Neuronal stem cell (in vitro differentiated cells): ENCODE measurements around the gene SLC35A1.

Experiments used
- DNase-seq: peaks from one replicate; pipeline ENCODE4 v3.0.0-alpha.2; 2013; ENCODE audit warnings: low spot score
- H2AFZ ChIP-seq: one replicate; pipeline ENCODE4 v1.6.1; 2013; ENCODE audit warnings: mild to moderate bottlenecking, low read length, inconsistent platforms
- H2AK5ac ChIP-seq: 2 replicates; pipeline ENCODE4 v1.6.1; 2013; ENCODE audit warnings: low read depth, mild to moderate bottlenecking, inconsistent platforms, low read length, moderate library complexity, mixed read lengths
- H2BK120ac ChIP-seq: 2 replicates; pipeline ENCODE4 v1.6.1; 2013; ENCODE audit warnings: low read depth, mild to moderate bottlenecking, inconsistent platforms, low read length, moderate library complexity, mixed read lengths
- H2BK12ac ChIP-seq: one replicate; pipeline ENCODE4 v1.6.1; 2013; ENCODE audit warnings: low read length, inconsistent platforms
- H2BK15ac ChIP-seq: 2 replicates; pipeline ENCODE4 v1.6.1; 2013; ENCODE audit warnings: mild to moderate bottlenecking, low read length, inconsistent platforms, mixed read lengths
- H2BK5ac ChIP-seq: one replicate; pipeline ENCODE4 v1.6.1; 2013; ENCODE audit warnings: inconsistent platforms, mild to moderate bottlenecking, low read length, moderate library complexity
- H3K14ac ChIP-seq: one replicate; pipeline ENCODE4 v1.6.1; 2013; ENCODE audit warnings: low read length, inconsistent platforms
- H3K18ac ChIP-seq: 2 replicates; pipeline ENCODE4 v1.6.1; 2013; ENCODE audit warnings: low read length, inconsistent platforms
- H3K23ac ChIP-seq: 2 replicates; pipeline ENCODE4 v1.6.1; 2013; ENCODE audit warnings: low read depth, mild to moderate bottlenecking, mixed read lengths, low read length, inconsistent platforms; ENCODE audit not compliant: poor library complexity
- H3K27ac ChIP-seq: replicated peaks from 3 replicates; pipeline ENCODE4 v1.5.1; 2013; ENCODE audit warnings: low read length, inconsistent platforms
- H3K27me3 ChIP-seq, 3 experiments: 2 replicates each; pipeline ENCODE4 v1.6.1; 2013; ENCODE audit warnings: low read length in 3 of 3, mild to moderate bottlenecking in 2 of 3, inconsistent platforms in 1 of 3, low read depth in 1 of 3, mixed read lengths in 1 of 3, moderate library complexity in 1 of 3; ENCODE audit not compliant: control insufficient read depth in 3 of 3, insufficient read depth in 3 of 3
- H3K36me3 ChIP-seq, 2 donors: replicated peaks in 1 of 2; 2 replicates each; pipeline ENCODE4 v1.6.1; 2013; ENCODE audit warnings: low read length in 2 of 2; ENCODE audit not compliant: control insufficient read depth in 2 of 2, insufficient read depth in 2 of 2
- H3K4ac ChIP-seq: 2 replicates; pipeline ENCODE4 v1.6.1; 2013; ENCODE audit warnings: inconsistent platforms, mild to moderate bottlenecking, low read length, moderate library complexity
- H3K4me1 ChIP-seq, 2 donors: 1 replicate in 1 of 2; 2 replicates in 1 of 2; pipeline ENCODE4 v1.6.1; 2013; ENCODE audit warnings: low read length in 2 of 2, low read depth in 1 of 2; ENCODE audit not compliant: control insufficient read depth in 2 of 2, insufficient read depth in 1 of 2
- H3K4me2 ChIP-seq: one replicate; pipeline ENCODE4 v1.6.1; 2013; ENCODE audit warnings: mild to moderate bottlenecking, low read length, inconsistent platforms; ENCODE audit not compliant: insufficient read depth, poor library complexity, severe bottlenecking
- H3K4me3 ChIP-seq, 2 donors: 2 replicates each; pipeline ENCODE4 v1.5.1; 2013; ENCODE audit warnings: low read length in 2 of 2, mild to moderate bottlenecking in 2 of 2, inconsistent platforms in 1 of 2, moderate library complexity in 1 of 2
- H3K79me1 ChIP-seq: one replicate; pipeline ENCODE4 v1.6.1; 2013; ENCODE audit warnings: low read depth, mild to moderate bottlenecking, inconsistent platforms, low read length, moderate library complexity
- H3K9ac ChIP-seq: one replicate; pipeline ENCODE4 v1.6.1; 2013; ENCODE audit warnings: mild to moderate bottlenecking, low read depth, low read length, inconsistent platforms; ENCODE audit not compliant: poor library complexity
- H3K9me3 ChIP-seq, 2 donors: replicated peaks in 1 of 2; 2 replicates each; pipeline versions ENCODE3 to v1.6.1; 2013; ENCODE audit warnings: low read length in 2 of 2, mild to moderate bottlenecking in 2 of 2, inconsistent platforms in 1 of 2, low read depth in 1 of 2, mixed read lengths in 1 of 2, moderate library complexity in 1 of 2; ENCODE audit not compliant: control insufficient read depth in 2 of 2, insufficient read depth in 1 of 2
- H4K8ac ChIP-seq: one replicate; pipeline ENCODE4 v1.6.1; 2013; ENCODE audit warnings: low read depth, mild to moderate bottlenecking, inconsistent platforms, low read length, moderate library complexity
- H4K91ac ChIP-seq: one replicate; pipeline ENCODE4 v1.6.1; 2013; ENCODE audit warnings: low read length, low read depth, mild to moderate bottlenecking, inconsistent platforms; ENCODE audit not compliant: poor library complexity
- WGBS, 2 donors: extraction: QIAGEN DNeasy Blood & Tissue Kit; methylation state at CpG; one replicate each; pipeline ENCODE4 v1.1.7; 2013; ENCODE audit warnings: missing lambda C conversion rate in 2 of 2, mixed read lengths in 1 of 2; ENCODE audit not compliant: insufficient read length in 2 of 2, insufficient replicate concordance in 1 of 2; ENCODE audit errors: extremely low coverage in 2 of 2; 5-methylcytosine and 5-hydroxymethylcytosine counted together

The SLC35A1 gene

DNA sequence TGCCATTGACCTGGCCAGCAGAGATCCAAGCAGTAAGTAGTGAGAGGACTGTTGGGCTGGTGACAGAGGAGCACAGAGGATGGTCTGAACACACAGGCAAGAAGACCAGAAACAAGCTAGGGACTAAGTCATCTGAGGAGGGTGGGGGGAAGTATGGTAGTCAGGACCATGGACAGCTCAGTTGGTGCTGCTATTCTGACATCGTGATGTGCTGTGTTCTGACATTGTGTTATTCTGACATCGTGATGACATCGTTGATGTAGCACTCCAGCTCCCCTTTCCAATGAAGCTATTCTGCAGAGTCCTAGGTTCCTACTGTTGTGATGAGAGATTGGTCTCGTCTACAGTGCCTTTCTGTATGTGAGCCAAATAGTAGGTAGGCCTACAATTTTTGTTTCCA lies 36.3 kb upstream of the SLC35A1 start:
- no peak overlapping the region for H3K27ac ChIP-seq
- no peak overlapping the region for H3K9ac ChIP-seq
- H2BK12ac ChIP-seq: no peak overlapping the region
- H3K23ac ChIP-seq: no peak overlapping the region
- no peak overlapping the region for H3K14ac ChIP-seq
- no peak overlapping the region for H3K4me3 ChIP-seq
- H3K4ac ChIP-seq: no peak overlapping the region
- no peak overlapping the region for H3K4me2 ChIP-seq
- WGBS, 2 donors: no CpG with 5 or more reads among the region's 4 CpGs
- H2BK5ac ChIP-seq: no peak overlapping the region
- no peak overlapping the region for H3K18ac ChIP-seq
- H3K79me1 ChIP-seq: no peaks in the 10 kb centered on the region
- no peak overlapping the region for H2BK15ac ChIP-seq
- no peaks in the 10 kb centered on the region for H3K27me3 ChIP-seq
- H2AFZ ChIP-seq: no peak overlapping the region
- DNase-seq: peak; percentile 82
- no peak overlapping the region for H2AK5ac ChIP-seq
- no peak overlapping the region for H4K8ac ChIP-seq
- no peak overlapping the region for H2BK120ac ChIP-seq
- H3K4me1 ChIP-seq: no peaks in the 10 kb centered on the region
- H4K91ac ChIP-seq: no peak overlapping the region
- H3K9me3 ChIP-seq: peaks cover 0 to 2% of the 10 kb centered on the region in 2 donors
- H3K36me3 ChIP-seq: no peaks in the 10 kb centered on the region

DNA sequence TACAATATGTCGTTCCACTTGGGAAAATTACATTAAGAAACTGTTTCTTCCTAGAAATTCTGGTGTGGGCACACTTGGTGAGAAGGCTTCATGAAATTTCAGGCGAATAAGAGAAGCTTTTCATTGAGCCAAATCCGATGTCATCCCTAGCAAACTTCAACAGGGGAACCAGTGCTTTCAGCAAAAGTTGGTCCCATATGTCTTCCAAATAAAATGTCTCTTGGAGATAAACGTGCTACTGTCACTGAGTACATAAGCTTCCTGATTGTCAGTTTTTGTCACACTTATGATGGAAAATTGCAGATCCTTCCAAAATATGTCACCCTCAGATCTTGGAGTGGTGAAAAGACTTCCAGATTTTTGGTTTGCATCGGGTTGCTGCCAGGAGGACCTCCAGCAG lies 31.1 kb upstream of the SLC35A1 start:
- H2BK15ac ChIP-seq: no peak overlapping the region
- no CpG with 5 or more reads among the region's 5 CpGs for WGBS, 2 donors
- no peaks in the 10 kb centered on the region for H3K27me3 ChIP-seq
- no peak overlapping the region for H3K4me2 ChIP-seq
- H4K91ac ChIP-seq: no peak overlapping the region
- no peak overlapping the region for H3K4me3 ChIP-seq
- H2AFZ ChIP-seq: no peak overlapping the region
- H2AK5ac ChIP-seq: no peak overlapping the region
- H3K79me1 ChIP-seq: no peaks in the 10 kb centered on the region
- H3K14ac ChIP-seq: no peak overlapping the region
- H2BK120ac ChIP-seq: no peak overlapping the region
- H3K23ac ChIP-seq: no peak overlapping the region
- no peaks in the 10 kb centered on the region for H3K9me3 ChIP-seq
- peaks cover 0 to 7% of the 10 kb centered on the region in 2 donors for H3K4me1 ChIP-seq
- H2BK5ac ChIP-seq: no peak overlapping the region
- DNase-seq: no peak
- no peak overlapping the region for H3K4ac ChIP-seq
- H3K18ac ChIP-seq: no peak overlapping the region
- no peak overlapping the region for H3K9ac ChIP-seq
- no peak overlapping the region for H2BK12ac ChIP-seq
- no peak overlapping the region for H3K27ac ChIP-seq
- H4K8ac ChIP-seq: no peak overlapping the region
- no peaks in the 10 kb centered on the region for H3K36me3 ChIP-seq

DNA sequence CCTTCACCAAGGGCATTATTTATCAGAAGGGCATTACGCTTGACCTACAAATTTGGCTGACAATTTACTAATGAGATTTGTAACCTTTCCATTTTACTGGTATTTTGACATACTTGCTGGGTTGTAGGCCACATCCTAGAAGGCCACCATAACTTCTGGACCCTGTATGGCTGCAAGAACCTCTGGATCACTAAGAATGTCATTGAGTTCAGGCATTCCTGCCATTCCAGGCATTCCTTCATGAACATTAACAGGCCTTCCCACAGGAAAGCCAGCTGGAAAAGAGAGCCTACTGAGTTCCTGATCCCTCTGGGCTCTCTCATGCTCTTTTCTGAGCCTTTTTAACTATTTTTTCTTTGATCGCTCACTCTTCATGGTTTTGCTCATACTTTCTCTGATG lies 28.4 kb upstream of the SLC35A1 start:
- Histone ChIP-seq H3K4me3 (no peak overlapping the region), H3K27ac (peak overlapping the region; percentile 68), H4K91ac (no peak overlapping the region), H3K14ac (no peak overlapping the region), H2AK5ac (no peak overlapping the region), H3K18ac (no peak overlapping the region), H3K4me2 (no peak overlapping the region), H3K9me3 (no peaks in the 10 kb centered on the region), H3K9ac (no peak overlapping the region), H2AFZ (no peak overlapping the region), H3K79me1 (no peaks in the 10 kb centered on the region), H3K23ac (no peak overlapping the region), H2BK12ac (no peak overlapping the region), H2BK15ac (no peak overlapping the region), H2BK5ac (no peak overlapping the region), H3K27me3 (no peaks in the 10 kb centered on the region), H2BK120ac (no peak overlapping the region), H4K8ac (no peak overlapping the region), H3K36me3 (no peaks in the 10 kb centered on the region), H3K4ac (no peak overlapping the region), H3K4me1 (peaks cover 0 to 7% of the 10 kb centered on the region in 2 donors)
- no CpG with 5 or more reads among the region's 2 CpGs for WGBS, 2 donors
- peak; percentile 48 for DNase-seq

DNA sequence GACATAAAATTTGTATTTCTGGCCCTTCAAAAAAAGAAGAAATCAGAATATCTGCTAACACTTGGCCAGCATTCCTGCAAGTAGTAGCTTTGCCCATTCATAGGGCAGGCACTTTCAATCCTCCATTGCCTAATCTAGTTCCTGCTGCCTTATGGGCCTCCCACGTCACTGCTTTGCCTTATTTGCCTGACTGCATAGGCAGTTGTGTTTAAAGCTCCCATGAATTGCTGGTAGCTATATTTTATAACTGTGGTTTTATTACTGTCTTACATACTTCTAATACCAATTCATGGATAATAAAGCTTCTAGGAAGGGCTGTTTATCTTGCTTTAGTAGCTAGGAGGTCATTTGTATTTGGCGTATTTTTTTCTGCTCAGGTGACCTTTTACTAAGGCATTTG lies 7.7 kb upstream of the SLC35A1 start:
- DNase-seq: no peak
- no peak overlapping the region for H3K23ac ChIP-seq
- no peak overlapping the region for H2BK15ac ChIP-seq
- H4K8ac ChIP-seq: no peak overlapping the region
- no peak overlapping the region for H2AK5ac ChIP-seq
- no peaks in the 10 kb centered on the region for H3K9me3 ChIP-seq
- H3K4me2 ChIP-seq: no peak overlapping the region
- H3K79me1 ChIP-seq: peaks cover 2% of the 10 kb centered on the region
- H2BK12ac ChIP-seq: no peak overlapping the region
- H3K36me3 ChIP-seq: no peaks in the 10 kb centered on the region
- H3K14ac ChIP-seq: no peak overlapping the region
- H3K27ac ChIP-seq: no peak overlapping the region
- H3K4me1 ChIP-seq: no peaks in the 10 kb centered on the region
- H3K4me3 ChIP-seq: no peak overlapping the region
- no peak overlapping the region for H2BK5ac ChIP-seq
- H3K18ac ChIP-seq: no peak overlapping the region
- peaks cover 0 to under 1% (median 0%) of the 10 kb centered on the region in 3 experiments for H3K27me3 ChIP-seq
- H3K4ac ChIP-seq: no peak overlapping the region
- no peak overlapping the region for H3K9ac ChIP-seq
- no peak overlapping the region for H4K91ac ChIP-seq
- H2BK120ac ChIP-seq: no peak overlapping the region
- WGBS, 2 donors: no CpG with 5 or more reads among the region's 2 CpGs
- H2AFZ ChIP-seq: no peak overlapping the region
